Measurements from ENCODE around the gene LCOR.

The LCOR gene

GRCh38 chr10:96850825-96851224 is 18.7 kb downstream of the LCOR start:
- no peak overlapping the region for H3K27ac ChIP-seq

GRCh38 chr10:96851281-96851680 is 19.2 kb downstream of the LCOR start:
- TF ChIP-seq CTCF (conservative IDR thresholded peaks at IDR 0.05) (no peak), ZFX (IDR thresholded peaks at IDR 0.05) (no peak)
- no peak overlapping the region for H3K27ac ChIP-seq

More at GRCh38 chr10:96850825-96851224, 18.7 kb downstream of the LCOR start:
- no peak for TF ChIP-seq CTCF (conservative IDR thresholded peaks at IDR 0.05)
- no peak for TF ChIP-seq ZFX (IDR thresholded peaks at IDR 0.05)

- H3K27ac ChIP-seq: peak overlapping the region; percentile 35; the same call in 1 of the 2 replicates
- TF ChIP-seq ZFX (IDR thresholded peaks at IDR 0.05) (no peak), CTCF (conservative IDR thresholded peaks at IDR 0.05) (no peak)
Observed at GRCh38 chr10:96856317-96856716, 24.2 kb downstream of the LCOR start.

GRCh38 chr10:96857301-96858012 is 25.4 kb downstream of the LCOR start:
- no peak overlapping the region for H3K27ac ChIP-seq

GRCh38 chr10:96858038-96858705 is 26.1 kb downstream of the LCOR start:
- no peak for TF ChIP-seq ZFX (IDR thresholded peaks at IDR 0.05)
- TF ChIP-seq CTCF (conservative IDR thresholded peaks at IDR 0.05): no peak
- no peak overlapping the region for H3K27ac ChIP-seq

More at GRCh38 chr10:96857301-96858012, 25.4 kb downstream of the LCOR start:
- TF ChIP-seq ZFX (IDR thresholded peaks at IDR 0.05) (no peak), CTCF (conservative IDR thresholded peaks at IDR 0.05) (no peak)

- TF ChIP-seq ZFX (IDR thresholded peaks at IDR 0.05) (no peak), CTCF (conservative IDR thresholded peaks at IDR 0.05) (no peak)
- H3K27ac ChIP-seq: peak overlapping the region; percentile 87
Observed at GRCh38 chr10:96858706-96859050, 26.6 kb downstream of the LCOR start.

- peak overlapping the region; percentile 87; the same call in 1 of the 2 replicates for H3K27ac ChIP-seq
- TF ChIP-seq ZFX (IDR thresholded peaks at IDR 0.05): no peak
- no peak for TF ChIP-seq CTCF (conservative IDR thresholded peaks at IDR 0.05)
Observed at GRCh38 chr10:96860631-96861277, 28.7 kb downstream of the LCOR start.
